ENCODE data around the gene AGBL3. TPM values are rescaled to one million over a fixed set of nuclear protein-coding genes. Genes with fewer than 3 reads are reported as not detected.

Gene AGBL3
- total RNA-seq, 1 donor from 2014 or later: 1.2 TPM

GRCh38 chr7:135109562-135109961 is 123.3 kb downstream of the AGBL3 start:
- H3K36me3 Mint-ChIP-seq (ENCODE audit: unreplicated experiment): no peaks in the 10 kb centered on the region
- no peak overlapping the region for H3K27ac Mint-ChIP-seq (ENCODE audit: unreplicated experiment)
- no peak for DNase-seq (ENCODE audit: extremely low spot score, unreplicated experiment)
- peaks cover 24% of the 10 kb centered on the region for H3K27me3 Mint-ChIP-seq (ENCODE audit: unreplicated experiment)
- H3K4me3 Mint-ChIP-seq (ENCODE audit: unreplicated experiment): no peak overlapping the region
- peaks cover 6% of the 10 kb centered on the region for H3K9me3 Mint-ChIP-seq (ENCODE audit: unreplicated experiment)
- TF ChIP-seq, protein P1, sequence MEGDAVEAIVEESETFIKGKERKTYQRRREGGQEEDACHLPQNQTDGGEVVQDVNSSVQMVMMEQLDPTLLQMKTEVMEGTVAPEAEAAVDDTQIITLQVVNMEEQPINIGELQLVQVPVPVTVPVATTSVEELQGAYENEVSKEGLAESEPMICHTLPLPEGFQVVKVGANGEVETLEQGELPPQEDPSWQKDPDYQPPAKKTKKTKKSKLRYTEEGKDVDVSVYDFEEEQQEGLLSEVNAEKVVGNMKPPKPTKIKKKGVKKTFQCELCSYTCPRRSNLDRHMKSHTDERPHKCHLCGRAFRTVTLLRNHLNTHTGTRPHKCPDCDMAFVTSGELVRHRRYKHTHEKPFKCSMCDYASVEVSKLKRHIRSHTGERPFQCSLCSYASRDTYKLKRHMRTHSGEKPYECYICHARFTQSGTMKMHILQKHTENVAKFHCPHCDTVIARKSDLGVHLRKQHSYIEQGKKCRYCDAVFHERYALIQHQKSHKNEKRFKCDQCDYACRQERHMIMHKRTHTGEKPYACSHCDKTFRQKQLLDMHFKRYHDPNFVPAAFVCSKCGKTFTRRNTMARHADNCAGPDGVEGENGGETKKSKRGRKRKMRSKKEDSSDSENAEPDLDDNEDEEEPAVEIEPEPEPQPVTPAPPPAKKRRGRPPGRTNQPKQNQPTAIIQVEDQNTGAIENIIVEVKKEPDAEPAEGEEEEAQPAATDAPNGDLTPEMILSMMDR (IDR thresholded peaks at IDR 0.05): no peak
- no peaks in the 10 kb centered on the region for H3K4me1 Mint-ChIP-seq (ENCODE audit: unreplicated experiment)

- no peak for DNase-seq (ENCODE audit: extremely low spot score, unreplicated experiment)
- TF ChIP-seq, protein P1 (IDR thresholded peaks at IDR 0.05): no peak
- H3K27me3 Mint-ChIP-seq (ENCODE audit: unreplicated experiment): peaks cover 27% of the 10 kb centered on the region
- no peak overlapping the region for H3K27ac Mint-ChIP-seq (ENCODE audit: unreplicated experiment)
- H3K4me3 Mint-ChIP-seq (ENCODE audit: unreplicated experiment): no peak overlapping the region
- no peaks in the 10 kb centered on the region for H3K4me1 Mint-ChIP-seq (ENCODE audit: unreplicated experiment)
- H3K36me3 Mint-ChIP-seq (ENCODE audit: unreplicated experiment): no peaks in the 10 kb centered on the region
- peaks cover 6% of the 10 kb centered on the region for H3K9me3 Mint-ChIP-seq (ENCODE audit: unreplicated experiment)
These were observed 123.7 kb downstream of the AGBL3 start for GRCh38 chr7:135109976-135110375.

- H3K4me1 Mint-ChIP-seq (ENCODE audit: unreplicated experiment): no peaks in the 10 kb centered on the region
- H3K36me3 Mint-ChIP-seq (ENCODE audit: unreplicated experiment): no peaks in the 10 kb centered on the region
- H3K4me3 Mint-ChIP-seq (ENCODE audit: unreplicated experiment): no peak overlapping the region
- H3K27ac Mint-ChIP-seq (ENCODE audit: unreplicated experiment): no peak overlapping the region
- DNase-seq (ENCODE audit: extremely low spot score, unreplicated experiment): no peak
- no peaks in the 10 kb centered on the region for H3K9me3 Mint-ChIP-seq (ENCODE audit: unreplicated experiment)
- peaks cover 30% of the 10 kb centered on the region for H3K27me3 Mint-ChIP-seq (ENCODE audit: unreplicated experiment)
- TF ChIP-seq, protein P1 (IDR thresholded peaks at IDR 0.05): no peak
These were observed 125.1 kb downstream of the AGBL3 start for GRCh38 chr7:135111379-135111778.

DNA sequence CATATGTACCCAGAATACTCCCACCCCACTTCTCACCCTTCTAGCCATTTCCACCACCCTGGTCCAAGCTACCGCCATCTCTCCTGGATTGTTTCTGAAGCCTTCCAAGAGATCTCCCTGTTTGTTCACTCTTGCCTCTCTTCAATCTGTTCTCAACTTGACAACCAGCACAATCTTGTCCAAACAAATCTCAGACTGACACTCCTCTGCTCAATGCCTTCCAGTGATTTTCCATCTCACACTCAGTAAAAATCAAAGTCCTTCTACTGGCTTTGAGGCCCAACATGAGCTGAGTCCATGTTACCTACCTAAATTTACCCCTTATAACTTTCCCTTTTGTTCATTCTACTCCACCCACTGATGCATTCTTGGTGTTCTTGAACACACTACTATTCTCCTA is 128.3 kb downstream of the AGBL3 start:
- H3K27ac Mint-ChIP-seq (ENCODE audit: unreplicated experiment): no peak overlapping the region
- TF ChIP-seq, protein P1 (IDR thresholded peaks at IDR 0.05): no peak
- H3K9me3 Mint-ChIP-seq (ENCODE audit: unreplicated experiment): no peaks in the 10 kb centered on the region

DNA sequence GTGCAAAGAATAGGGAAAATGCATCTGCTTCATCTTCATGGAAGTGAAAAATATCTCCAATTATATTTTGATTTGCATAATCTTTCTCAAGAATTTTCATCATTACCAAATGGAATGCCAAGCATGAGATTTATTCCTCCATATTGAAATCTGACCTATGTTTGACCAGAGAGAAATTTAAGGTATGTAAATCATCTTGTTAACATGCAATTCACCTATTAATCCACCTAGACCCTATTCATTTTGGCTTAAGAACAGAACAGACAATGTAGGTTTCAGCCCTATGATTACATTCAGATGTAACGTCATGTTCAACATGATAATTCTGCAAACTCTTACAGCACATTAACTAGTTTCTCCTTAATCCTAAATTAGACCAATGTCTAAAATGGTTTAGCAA is 130.8 kb downstream of the AGBL3 start:
- TF ChIP-seq, protein P1 (IDR thresholded peaks at IDR 0.05): no peak
- DNase-seq (ENCODE audit: extremely low spot score, unreplicated experiment): no peak
- Mint-ChIP-seq H3K4me1 (ENCODE audit: unreplicated experiment) (no peaks in the 10 kb centered on the region), H3K9me3 (ENCODE audit: unreplicated experiment) (peaks cover 10% of the 10 kb centered on the region), H3K4me3 (ENCODE audit: unreplicated experiment) (no peak overlapping the region), H3K36me3 (ENCODE audit: unreplicated experiment) (peaks cover 1% of the 10 kb centered on the region), H3K27ac (ENCODE audit: unreplicated experiment) (no peak overlapping the region), H3K27me3 (ENCODE audit: unreplicated experiment) (peaks cover 14% of the 10 kb centered on the region)

More for the DNA sequence above, 128.3 kb downstream of the AGBL3 start:
- DNase-seq (ENCODE audit: extremely low spot score, unreplicated experiment): no peak
- Mint-ChIP-seq H3K36me3 (ENCODE audit: unreplicated experiment) (no peaks in the 10 kb centered on the region), H3K4me3 (ENCODE audit: unreplicated experiment) (no peak overlapping the region), H3K27me3 (ENCODE audit: unreplicated experiment) (peaks cover 14% of the 10 kb centered on the region), H3K4me1 (ENCODE audit: unreplicated experiment) (no peaks in the 10 kb centered on the region)
